K562 (cell line): ENCODE data around the gene BAIAP3. TPM values are rescaled to one million over a fixed set of nuclear protein-coding genes. Genes with fewer than 3 reads are reported as not detected.

Experiments used
- CHD7 ChIP-seq: fragments of 200-600 bp; sonication (generic); IDR thresholded peaks from one replicate; pipeline ENCODE4 v1.6.1; 2012; ENCODE audit warnings: mild to moderate bottlenecking, low read depth, low read length, inconsistent platforms
- SETDB1 ChIP-seq: IDR thresholded peaks from one replicate; pipeline ENCODE4 v1.6.1; 2012; ENCODE audit warnings: low read length, control low read depth, inconsistent platforms
- ZFX ChIP-seq: sonication (generic); formaldehyde crosslinking; IDR thresholded peaks from 2 replicates; pipeline ENCODE4 v1.8.0; 2022; ENCODE audit warnings: mild to moderate bottlenecking, missing genetic modification reagents, moderate library complexity
- polyA plus RNA-seq, 8 experiments: library from polyadenylated mRNA; depleted of rRNA in 4 of 8; stranded (reverse) in 5 of 8; unstranded in 3 of 8; fragments of >200 nt; fragmentation: Nextera tagmentation in 2 of 8; fragmentation: Illumina TruSeq in 1 of 8; extraction: Ambion mirVana in 2 of 8; extraction: Trizol in 1 of 8; gene quantifications; 2 replicates each; pipeline versions ENCODE4 v1.2.1 to v1.2.3, GENCODE V29; 2011 to 2014; ENCODE audit warnings: inconsistent platforms in 1 of 8, missing spikeins in 1 of 8
- total RNA-seq, 7 experiments: library from RNA; depleted of rRNA in 6 of 7; stranded (reverse); fragments of >200 nt in 6 of 7; fragmentation: Illumina TruSeq in 2 of 7; extraction: Trizol in 2 of 7; gene quantifications; 2 replicates each; pipeline versions ENCODE4 v1.2.1 to v1.2.3, GENCODE V29; 2011 to 2021; ENCODE audit warnings: low replicate concordance in 1 of 7

The BAIAP3 gene
- total and polyA plus RNA-seq, 9 of the 15 experiments (the other 6 are each of a cell fraction or from before 2014, with no cell fraction given): 0.03 to 4.5 (median 0.57) TPM; not detected in 1

GRCh38 chr16:1332618-1333148, 762 bp upstream of the BAIAP3 start (continued):
- TF ChIP-seq CHD7 (no peak), ZFX (CRISPR knock-in tag) (0 out of 2 replicates have a peak, but pooled peaks have one; percentile 19), SETDB1 (no peak)
- TF ChIP-seq, all 486 proteins: peak for 4
